Erythroblast (primary cell): Measurements from ENCODE around the gene ETV2.

Experiments
- GATA1 ChIP-seq: IDR thresholded peaks from 2 replicates; pipeline ENCODE4 v1.6.1; 2011; ENCODE audit warnings: low read depth, mild to moderate bottlenecking, control low read depth, low read length, moderate library complexity
- POLR2A ChIP-seq: IDR thresholded peaks from 2 replicates; pipeline ENCODE4 v1.6.1; 2011; ENCODE audit warnings: mild to moderate bottlenecking, low read length

- TF ChIP-seq POLR2A (no peak), GATA1 (no peak)
Observed at GRCh38 chr19:35618857-35619256, 22.7 kb upstream of the ETV2 start.
